Breast epithelium (tissue), 4 donors: Measurements from ENCODE around the gene SLC22A25. TPM values are rescaled to one million over a fixed set of nuclear protein-coding genes. Genes with fewer than 3 reads are reported as not detected.

Experiments used
- DNase-seq, 2 donors: peaks; one replicate each; pipeline ENCODE4 v3.0.0-alpha.2; 2019; ENCODE audit warnings: low spot score in 2 of 2
- H3K27ac ChIP-seq, 2 donors: fragments of 200-600 bp; sonication (generic) in 1 of 2; one replicate each; pipeline ENCODE4 v1.5.1; 2016 to 2019; ENCODE audit warnings: mild to moderate bottlenecking in 1 of 2
- H3K27me3 ChIP-seq, 2 donors: fragments of 200-600 bp; sonication (generic) in 1 of 2; one replicate each; pipeline versions ENCODE4 v1.5.1 to v1.6.0; 2017 to 2019; ENCODE audit warnings: control low read depth in 1 of 2, mild to moderate bottlenecking in 1 of 2
- H3K36me3 ChIP-seq: fragments of 200-600 bp; one replicate; pipeline ENCODE4 v1.5.1; 2019
- H3K4me1 ChIP-seq, 2 donors: fragments of 200-600 bp; sonication (generic); one replicate each; pipeline ENCODE4 v1.5.1; 2016 to 2019; ENCODE audit warnings: control low read depth in 1 of 2
- H3K4me3 ChIP-seq, 3 donors: fragments of 200-600 bp; sonication (generic); 1 replicate in 2 of 3; 2 replicates in 1 of 3; pipeline ENCODE4 v1.5.1; 2016 to 2019; ENCODE audit warnings: mild to moderate bottlenecking in 3 of 3, moderate library complexity in 2 of 3
- H3K9me3 ChIP-seq, 2 donors: fragments of 200-600 bp; sonication (generic) in 1 of 2; one replicate each; pipeline ENCODE4 v1.5.1; 2016 to 2019; ENCODE audit warnings: control low read depth in 1 of 2
- CTCF ChIP-seq, 3 donors: fragments of 450-650 bp; IDR thresholded peaks; one replicate each; pipeline ENCODE4 v1.5.1; 2016 to 2017; ENCODE audit warnings: antibody characterized with exemption in 3 of 3, mild to moderate bottlenecking in 3 of 3, moderate library complexity in 3 of 3
- POLR2A ChIP-seq: fragments of 450-650 bp; IDR thresholded peaks from one replicate; pipeline ENCODE4 v1.6.1; 2016; ENCODE audit warnings: antibody characterized with exemption, mild to moderate bottlenecking, moderate library complexity
- POLR2AphosphoS5 ChIP-seq, 3 donors: sonication (generic); formaldehyde crosslinking; IDR thresholded peaks; one replicate each; pipeline ENCODE4 v1.6.1; 2017; ENCODE audit warnings: antibody characterized with exemption in 3 of 3
- intact Hi-C: fragments of 100-400 bp; cut with DNase I; formaldehyde crosslinking; loops from one replicate; pipeline ENCODE4 v1.15.1; 2023; ENCODE audit warnings: low total_unique reads
- total RNA-seq, 3 donors: library from RNA; depleted of rRNA; stranded (reverse); fragments of >200 nt; gene quantifications; one replicate each; pipeline ENCODE4 v1.1.0, GENCODE V29; 2016

The SLC22A25 gene
- total RNA-seq, 3 donors from 2014 or later = 0.48 TPM; not detected in 2

GRCh38 chr11:63229815-63230214 lies 13.6 kb downstream of the SLC22A25 start:
- no peak for TF ChIP-seq POLR2AphosphoS5 (IDR thresholded peaks at IDR 0.05)
- TF ChIP-seq CTCF (IDR thresholded peaks at IDR 0.05) = no peak
- no peak for TF ChIP-seq POLR2A
- Histone ChIP-seq H3K36me3 (no peaks in the 10 kb centered on the region), H3K4me3 (no peak overlapping the region), H3K4me1 (no peaks in the 10 kb centered on the region), H3K9me3 (no peaks in the 10 kb centered on the region), H3K27ac (no peak overlapping the region), H3K27me3 (no peaks in the 10 kb centered on the region)
- no peak for DNase-seq
- intact Hi-C loops = loop anchor here (2.0 kb wide), 1 partner anchor 39 kb away; no protein-coding TSS in a partner anchor

- Histone ChIP-seq H3K4me3 (no peak overlapping the region), H3K27me3 (no peaks in the 10 kb centered on the region), H3K27ac (no peak overlapping the region), H3K4me1 (no peaks in the 10 kb centered on the region), H3K36me3 (no peaks in the 10 kb centered on the region), H3K9me3 (no peaks in the 10 kb centered on the region)
- intact Hi-C loops = loop anchor here (2.0 kb wide), 1 partner anchor 41 kb away; no protein-coding TSS in a partner anchor
- TF ChIP-seq POLR2AphosphoS5 (IDR thresholded peaks at IDR 0.05) (no peak), POLR2A (no peak), CTCF (IDR thresholded peaks at IDR 0.05) (no peak)
- DNase-seq = no peak
Measured at GRCh38 chr11:63227521-63228107, 15.8 kb downstream of the SLC22A25 start.

GRCh38 chr11:63226488-63227114 lies 16.8 kb downstream of the SLC22A25 start:
- no peak overlapping the region for H3K27ac ChIP-seq
- no peak for TF ChIP-seq POLR2AphosphoS5 (IDR thresholded peaks at IDR 0.05)
- TF ChIP-seq CTCF (IDR thresholded peaks at IDR 0.05) = no peak
- no peak for TF ChIP-seq POLR2A
- intact Hi-C loops = no loop called here

GRCh38 chr11:63214093-63214492 lies 29.3 kb downstream of the SLC22A25 start:
- Histone ChIP-seq H3K9me3 (no peaks in the 10 kb centered on the region), H3K4me3 (no peak overlapping the region), H3K4me1 (no peaks in the 10 kb centered on the region), H3K27me3 (no peaks in the 10 kb centered on the region), H3K36me3 (no peaks in the 10 kb centered on the region), H3K27ac (no peak overlapping the region)
- no peak for TF ChIP-seq POLR2A
- no peak for TF ChIP-seq POLR2AphosphoS5 (IDR thresholded peaks at IDR 0.05)
- TF ChIP-seq CTCF (IDR thresholded peaks at IDR 0.05) = no peak
- intact Hi-C loops = no loop called here
- no peak for DNase-seq

More at GRCh38 chr11:63226488-63227114, 16.8 kb downstream of the SLC22A25 start:
- Histone ChIP-seq H3K9me3 (peaks cover 0 to 4% of the 10 kb centered on the region in 2 donors), H3K4me3 (no peak overlapping the region), H3K27me3 (no peaks in the 10 kb centered on the region), H3K36me3 (no peaks in the 10 kb centered on the region), H3K4me1 (no peaks in the 10 kb centered on the region)
- no peak for DNase-seq

- intact Hi-C loops = no loop called here
- Histone ChIP-seq H3K4me1 (no peaks in the 10 kb centered on the region), H3K4me3 (no peak overlapping the region), H3K27ac (no peak overlapping the region), H3K9me3 (no peaks in the 10 kb centered on the region), H3K36me3 (no peaks in the 10 kb centered on the region), H3K27me3 (no peaks in the 10 kb centered on the region)
- TF ChIP-seq POLR2A = no peak
- peak; percentile 23 to 41 (median 38) for TF ChIP-seq CTCF (IDR thresholded peaks at IDR 0.05)
- TF ChIP-seq POLR2AphosphoS5 (IDR thresholded peaks at IDR 0.05) = no peak
- no peak for DNase-seq
Measured at GRCh38 chr11:63212742-63213141, 30.7 kb downstream of the SLC22A25 start.
